ENCODE data around the gene PPP1R36. TPM values are rescaled to one million over a fixed set of nuclear protein-coding genes. Genes with fewer than 3 reads are reported as not detected.

Gene PPP1R36
- total and polyA plus RNA-seq, 2 of the 8 experiments (the other 6 are each of a cell fraction or from before 2014, with no cell fraction given) = 0.39 to 0.93 TPM

DNA sequence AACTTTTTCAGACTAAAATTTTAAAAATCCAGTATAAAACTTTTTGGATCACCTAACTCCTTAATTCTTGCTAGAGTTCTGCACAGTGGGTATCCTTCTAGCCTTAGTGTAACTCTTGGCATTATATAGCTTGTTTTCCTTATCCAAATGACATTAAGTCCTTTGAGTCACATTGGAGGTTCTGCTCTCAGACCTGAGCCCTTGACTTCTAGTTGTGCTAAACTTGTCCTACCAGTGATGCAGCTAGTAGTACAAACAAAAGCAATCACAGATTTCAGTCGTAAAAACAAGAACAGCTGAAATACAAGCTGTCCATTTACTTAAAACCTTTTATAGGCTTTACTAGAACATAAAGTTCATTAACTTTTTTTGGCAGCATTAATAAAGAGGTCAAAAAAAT is 34.7 kb upstream of the PPP1R36 start:
- no peak overlapping the region for H3K4me2 ChIP-seq (ENCODE audit: insufficient read depth in 1 of 2, low read depth in 2 of 2, low read length in 2 of 2)
- H3K36me3 ChIP-seq (ENCODE audit: control insufficient read depth in 2 of 4, insufficient read depth in 4 of 4, low read length in 3 of 4) = no peaks in the 10 kb centered on the region
- H2BK12ac ChIP-seq (ENCODE audit: low read depth, low read length) = no peak overlapping the region
- no peak overlapping the region for H3K9ac ChIP-seq (replicated peaks in 1 of 4; ENCODE audit: extremely low read depth in 1 of 4, low read depth in 3 of 4, low read length in 3 of 4)
- H4K5ac ChIP-seq (ENCODE audit: insufficient read length, low read depth, low read length) = no peak overlapping the region
- H3K79me2 ChIP-seq (ENCODE audit: control insufficient read depth in 1 of 2, insufficient read depth in 2 of 2, low read length in 2 of 2) = peaks cover 3 to 89% of the 10 kb centered on the region in 2 experiments
- H2BK20ac ChIP-seq (ENCODE audit: low read length) = no peak overlapping the region
- H3K9me3 ChIP-seq (ENCODE audit: insufficient read depth in 2 of 2, low read depth in 1 of 2, low read length in 1 of 2) = no peaks in the 10 kb centered on the region; a peak in 1 of 4 replicates
- FAIRE-seq (peak; percentile 24), DNase-seq (ENCODE audit: low read depth in 1 of 2, low spot score in 2 of 2) (no peak)
- H4K91ac ChIP-seq (replicated peaks; ENCODE audit: insufficient read length, low read length) = no peak overlapping the region
- peaks cover 2 to 3% of the 10 kb centered on the region in 2 experiments for H4K20me1 ChIP-seq (replicated peaks in 1 of 2; ENCODE audit: control insufficient read depth in 1 of 2, insufficient read depth in 2 of 2, low read length in 2 of 2)
- no peak overlapping the region for H3K23ac ChIP-seq (ENCODE audit: insufficient read length)
- no peak overlapping the region for H2BK120ac ChIP-seq (replicated peaks; ENCODE audit: low read depth, low read length)
- H3K14ac ChIP-seq (ENCODE audit: insufficient read length) = no peak overlapping the region
- no peak overlapping the region for H2AK5ac ChIP-seq (ENCODE audit: low read depth, low read length)
- peaks cover 2% of the 10 kb centered on the region; the same call in 1 of the 2 replicates for H3K79me1 ChIP-seq (ENCODE audit: low read depth, low read length)
- H3K4ac ChIP-seq (replicated peaks; ENCODE audit: insufficient read length, low read depth, low read length) = no peak overlapping the region
- no peaks in the 10 kb centered on the region for H3K23me2 ChIP-seq (ENCODE audit: low read depth, low read length)
- ChIA-PET POLR2A (ENCODE audit: partially characterized antibody) (interaction anchor here (0.9 to 3.1 kb wide), 4 partner anchors 10 to 127 kb away, joined by 3 to 19 read pairs (median 6); partner anchors contain the start of genes HSPA2, ZBTB1 and ZBTB25), CTCF (ENCODE audit: partially characterized antibody) (interaction anchor here (0.6 to 1.2 kb wide), 8 partner anchors 15 to 245 kb away, joined by 3 to 8 read pairs (median 3); no protein-coding TSS in a partner anchor)
- H4K8ac ChIP-seq (ENCODE audit: extremely low read depth, insufficient read depth, low read length) = no peak overlapping the region
- H3K27me3 ChIP-seq (replicated peaks in 1 of 4; ENCODE audit: control insufficient read depth in 3 of 4, extremely low read depth in 1 of 4, insufficient read depth in 3 of 4, low read length in 3 of 4) = no peaks in the 10 kb centered on the region
- H3K4me3 ChIP-seq (ENCODE audit: extremely low read depth in 1 of 4, insufficient read depth in 2 of 4, low read depth in 3 of 4, low read length in 4 of 4) = no peak overlapping the region
- H3K56ac ChIP-seq (replicated peaks; ENCODE audit: insufficient read length, low read depth, low read length) = no peak overlapping the region
- H3K4me1 ChIP-seq (replicated peaks in 1 of 4; ENCODE audit: control insufficient read depth in 3 of 4, insufficient read depth in 4 of 4, low read length in 3 of 4) = 0 out of 7 replicates have a peak, but pooled peaks cover 0 to 3% (median 0%) of the 10 kb centered on the region in 4 experiments
- H2BK15ac ChIP-seq (ENCODE audit: low read length) = no peak overlapping the region
- 80% methylated on average over 1 of the region's 1 CpG; no CpG with 5 or more reads in 1 of the 2 experiments for WGBS, 2 experiments (ENCODE audit: extremely low coverage in 1 of 2, insufficient coverage in 1 of 2, insufficient read length in 1 of 2, insufficient replicate concordance in 2 of 2, low coverage in 1 of 2, low lambda C conversion rate in 2 of 2, missing lambda C conversion rate in 1 of 2)
- no peak overlapping the region for H3K18ac ChIP-seq (ENCODE audit: extremely low read depth, low read length)
- no peak overlapping the region for H2AFZ ChIP-seq (ENCODE audit: low read length)
- H3K27ac ChIP-seq (ENCODE audit: low read depth, low read length) = no peak overlapping the region
- no peak overlapping the region for H2BK5ac ChIP-seq (ENCODE audit: low read depth, low read length)
- no peak for TF ChIP-seq BCL11A (IDR thresholded peaks at IDR 0.05; ENCODE audit: low read depth in 2 of 2, low read length in 2 of 2)
- TF ChIP-seq FOSL1 (IDR thresholded peaks at IDR 0.05; ENCODE audit: insufficient read depth, low read depth, low read length) = no peak
- TF ChIP-seq, protein P1, sequence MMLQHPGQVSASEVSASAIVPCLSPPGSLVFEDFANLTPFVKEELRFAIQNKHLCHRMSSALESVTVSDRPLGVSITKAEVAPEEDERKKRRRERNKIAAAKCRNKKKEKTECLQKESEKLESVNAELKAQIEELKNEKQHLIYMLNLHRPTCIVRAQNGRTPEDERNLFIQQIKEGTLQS (IDR thresholded peaks at IDR 0.05; ENCODE audit: insufficient read depth, low read depth, low read length) = no peak
- no peak for TF ChIP-seq RNF2 (IDR thresholded peaks at IDR 0.05; ENCODE audit: borderline replicate concordance, low read depth, low read length, missing control alignments, poor library complexity, severe bottlenecking)
- no peak for TF ChIP-seq ZNF274 (IDR thresholded peaks at IDR 0.05; ENCODE audit: borderline replicate concordance, extremely low read depth, low read length)
